ENCODE data around the gene TMPRSS5. TPM values are rescaled to one million over a fixed set of nuclear protein-coding genes. Genes with fewer than 3 reads are reported as not detected.

Gene TMPRSS5
- total RNA-seq, 1 donor from 2014 or later, result 1.6 TPM

GRCh38 chr11:113690619-113691569 is 15.2 kb downstream of the TMPRSS5 start:
- intact Hi-C loops (cut with micrococcal nuclease), result no loop called here
- no peak for DNase-seq (ENCODE audit: low spot score)
- Mint-ChIP-seq H3K4me3 (no peak overlapping the region), H3K27ac (peak overlapping the region; percentile 40), H3K4me1 (ENCODE audit: low read depth) (peaks cover 16% of the 10 kb centered on the region), H3K9me3 (no peaks in the 10 kb centered on the region), H3K36me3 (ENCODE audit: low read depth) (no peaks in the 10 kb centered on the region), H3K27me3 (ENCODE audit: insufficient read depth) (no peaks in the 10 kb centered on the region)

GRCh38 chr11:113689768-113690618 is 16.1 kb downstream of the TMPRSS5 start:
- no peak for DNase-seq (ENCODE audit: low spot score)
- H3K27me3 Mint-ChIP-seq (ENCODE audit: insufficient read depth), result no peaks in the 10 kb centered on the region
- intact Hi-C loops (cut with micrococcal nuclease), result no loop called here
- no peak overlapping the region for H3K4me3 Mint-ChIP-seq
- peaks cover 17% of the 10 kb centered on the region for H3K4me1 Mint-ChIP-seq (ENCODE audit: low read depth)
- no peaks in the 10 kb centered on the region for H3K9me3 Mint-ChIP-seq
- H3K27ac Mint-ChIP-seq, result peak overlapping the region; percentile 40
- no peaks in the 10 kb centered on the region for H3K36me3 Mint-ChIP-seq (ENCODE audit: low read depth)

GRCh38 chr11:113685654-113686359 is 20.3 kb downstream of the TMPRSS5 start:
- intact Hi-C loops (cut with micrococcal nuclease), result no loop called here
- no peaks in the 10 kb centered on the region for H3K36me3 Mint-ChIP-seq (ENCODE audit: low read depth)
- no peak for DNase-seq (ENCODE audit: low spot score)

GRCh38 chr11:113684496-113684895 is 21.6 kb downstream of the TMPRSS5 start:
- Mint-ChIP-seq H3K4me1 (ENCODE audit: low read depth) (peaks cover 13% of the 10 kb centered on the region), H3K4me3 (no peak overlapping the region), H3K9me3 (no peaks in the 10 kb centered on the region), H3K27ac (no peak overlapping the region), H3K36me3 (ENCODE audit: low read depth) (no peaks in the 10 kb centered on the region), H3K27me3 (ENCODE audit: insufficient read depth) (peaks cover 2% of the 10 kb centered on the region)
- intact Hi-C loops (cut with micrococcal nuclease), result no loop called here
- no peak for DNase-seq (ENCODE audit: low spot score)

More at GRCh38 chr11:113685654-113686359, 20.3 kb downstream of the TMPRSS5 start:
- H3K4me3 Mint-ChIP-seq, result no peak overlapping the region
- H3K27me3 Mint-ChIP-seq (ENCODE audit: insufficient read depth), result peaks cover 2% of the 10 kb centered on the region
- H3K4me1 Mint-ChIP-seq (ENCODE audit: low read depth), result peaks cover 13% of the 10 kb centered on the region
- H3K9me3 Mint-ChIP-seq, result no peaks in the 10 kb centered on the region
- H3K27ac Mint-ChIP-seq, result no peak overlapping the region

- no peak overlapping the region for H3K4me3 Mint-ChIP-seq
- H3K4me1 Mint-ChIP-seq (ENCODE audit: low read depth), result peaks cover 13% of the 10 kb centered on the region
- no peak overlapping the region for H3K27ac Mint-ChIP-seq
- no peak for DNase-seq (ENCODE audit: low spot score)
- intact Hi-C loops (cut with micrococcal nuclease), result no loop called here
- peaks cover 2% of the 10 kb centered on the region for H3K27me3 Mint-ChIP-seq (ENCODE audit: insufficient read depth)
- no peaks in the 10 kb centered on the region for H3K9me3 Mint-ChIP-seq
- H3K36me3 Mint-ChIP-seq (ENCODE audit: low read depth), result no peaks in the 10 kb centered on the region
Measured at GRCh38 chr11:113683481-113684046, 22.5 kb downstream of the TMPRSS5 start.

GRCh38 chr11:113681711-113682413 is 24.2 kb downstream of the TMPRSS5 start:
- Mint-ChIP-seq H3K27me3 (ENCODE audit: insufficient read depth) (peaks cover 2% of the 10 kb centered on the region), H3K9me3 (no peaks in the 10 kb centered on the region), H3K36me3 (ENCODE audit: low read depth) (no peaks in the 10 kb centered on the region), H3K27ac (no peak overlapping the region), H3K4me3 (no peak overlapping the region), H3K4me1 (ENCODE audit: low read depth) (peaks cover 9% of the 10 kb centered on the region)
- no peak for DNase-seq (ENCODE audit: low spot score)
- intact Hi-C loops (cut with micrococcal nuclease), result no loop called here

GRCh38 chr11:113681282-113681681 is 24.8 kb downstream of the TMPRSS5 start:
- Mint-ChIP-seq H3K4me3 (no peak overlapping the region), H3K9me3 (no peaks in the 10 kb centered on the region), H3K4me1 (ENCODE audit: low read depth) (peaks cover 8% of the 10 kb centered on the region), H3K27ac (no peak overlapping the region), H3K36me3 (ENCODE audit: low read depth) (no peaks in the 10 kb centered on the region), H3K27me3 (ENCODE audit: insufficient read depth) (peaks cover 2% of the 10 kb centered on the region)
- intact Hi-C loops (cut with micrococcal nuclease), result no loop called here
- no peak for DNase-seq (ENCODE audit: low spot score)

GRCh38 chr11:113677685-113678084 is 28.4 kb downstream of the TMPRSS5 start:
- H3K36me3 Mint-ChIP-seq (ENCODE audit: low read depth), result no peaks in the 10 kb centered on the region
- no peaks in the 10 kb centered on the region for H3K27me3 Mint-ChIP-seq (ENCODE audit: insufficient read depth)
- H3K4me3 Mint-ChIP-seq, result no peak overlapping the region
- peaks cover 4% of the 10 kb centered on the region for H3K4me1 Mint-ChIP-seq (ENCODE audit: low read depth)
- no peak overlapping the region for H3K27ac Mint-ChIP-seq
- intact Hi-C loops (cut with micrococcal nuclease), result no loop called here
- no peak for DNase-seq (ENCODE audit: low spot score)
- H3K9me3 Mint-ChIP-seq, result no peaks in the 10 kb centered on the region

- H3K4me3 Mint-ChIP-seq, result no peak overlapping the region
- peaks cover 4% of the 10 kb centered on the region for H3K4me1 Mint-ChIP-seq (ENCODE audit: low read depth)
- no peaks in the 10 kb centered on the region for H3K27me3 Mint-ChIP-seq (ENCODE audit: insufficient read depth)
- H3K27ac Mint-ChIP-seq, result no peak overlapping the region
- H3K36me3 Mint-ChIP-seq (ENCODE audit: low read depth), result no peaks in the 10 kb centered on the region
- intact Hi-C loops (cut with micrococcal nuclease), result loop anchor here (2.0 kb wide), 1 partner anchor 81 kb away; no protein-coding TSS in a partner anchor
- DNase-seq (ENCODE audit: low spot score), result no peak
- H3K9me3 Mint-ChIP-seq, result no peaks in the 10 kb centered on the region
Measured at GRCh38 chr11:113675565-113675964, 30.5 kb downstream of the TMPRSS5 start.

GRCh38 chr11:113675003-113675561 is 31.0 kb downstream of the TMPRSS5 start:
- Mint-ChIP-seq H3K4me1 (ENCODE audit: low read depth) (peaks cover 4% of the 10 kb centered on the region), H3K36me3 (ENCODE audit: low read depth) (no peaks in the 10 kb centered on the region), H3K9me3 (no peaks in the 10 kb centered on the region), H3K27me3 (ENCODE audit: insufficient read depth) (no peaks in the 10 kb centered on the region), H3K27ac (peak overlapping the region; percentile 3), H3K4me3 (no peak overlapping the region)
- intact Hi-C loops (cut with micrococcal nuclease), result loop anchor here (2.0 kb wide), 1 partner anchor 80 kb away; no protein-coding TSS in a partner anchor
- DNase-seq (ENCODE audit: low spot score), result peak; percentile 20

GRCh38 chr11:113674397-113674685 is 31.8 kb downstream of the TMPRSS5 start:
- DNase-seq (ENCODE audit: low spot score), result no peak
- Mint-ChIP-seq H3K27ac (no peak overlapping the region), H3K36me3 (ENCODE audit: low read depth) (no peaks in the 10 kb centered on the region), H3K27me3 (ENCODE audit: insufficient read depth) (no peaks in the 10 kb centered on the region), H3K9me3 (no peaks in the 10 kb centered on the region), H3K4me3 (no peak overlapping the region), H3K4me1 (ENCODE audit: low read depth) (peaks cover 4% of the 10 kb centered on the region)
- intact Hi-C loops (cut with micrococcal nuclease), result loop anchor here (2.0 kb wide), 1 partner anchor 80 kb away; no protein-coding TSS in a partner anchor

Data from activated T-helper 1 cell treated with anti-CD3 and anti-CD28 coated beads, Interleukin-12 subunit alpha, Interleukin-12 subunit beta, Interleukin-2, Interleukin-4 antibody, amounts not matched to agents 30 ng/mL and 10 ng/mL and 1 ng/mL, durations not matched to agents 14 hours and 24 hours and 36 hours (primary cell).